ENCODE results near the gene ABHD13.

Gene ABHD13

DNA sequence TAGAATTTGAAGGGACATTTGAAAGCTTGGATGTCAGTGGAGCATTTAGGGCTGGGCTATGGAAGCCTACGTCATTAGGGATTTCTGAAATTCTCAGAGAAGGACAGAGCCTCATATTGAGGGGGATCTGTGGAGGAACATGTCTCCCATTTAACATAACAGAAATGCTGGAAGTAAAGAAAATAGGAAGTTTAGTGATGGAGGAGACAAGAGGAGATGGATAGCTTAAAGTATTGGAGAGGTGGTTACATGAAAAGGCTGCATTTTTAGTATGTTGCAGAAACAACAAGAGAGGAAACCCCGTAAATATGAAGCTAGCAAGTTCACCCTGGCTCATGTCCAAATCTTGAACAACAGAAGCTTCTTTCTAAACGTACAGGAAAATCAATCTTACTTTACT lies 27.3 kb upstream of the ABHD13 start:
- no peak for TF ChIP-seq EZH2 (IDR thresholded peaks at IDR 0.05; ENCODE audit: borderline replicate concordance, low read depth, low read length, severe bottlenecking)
- TF ChIP-seq, protein P1, sequence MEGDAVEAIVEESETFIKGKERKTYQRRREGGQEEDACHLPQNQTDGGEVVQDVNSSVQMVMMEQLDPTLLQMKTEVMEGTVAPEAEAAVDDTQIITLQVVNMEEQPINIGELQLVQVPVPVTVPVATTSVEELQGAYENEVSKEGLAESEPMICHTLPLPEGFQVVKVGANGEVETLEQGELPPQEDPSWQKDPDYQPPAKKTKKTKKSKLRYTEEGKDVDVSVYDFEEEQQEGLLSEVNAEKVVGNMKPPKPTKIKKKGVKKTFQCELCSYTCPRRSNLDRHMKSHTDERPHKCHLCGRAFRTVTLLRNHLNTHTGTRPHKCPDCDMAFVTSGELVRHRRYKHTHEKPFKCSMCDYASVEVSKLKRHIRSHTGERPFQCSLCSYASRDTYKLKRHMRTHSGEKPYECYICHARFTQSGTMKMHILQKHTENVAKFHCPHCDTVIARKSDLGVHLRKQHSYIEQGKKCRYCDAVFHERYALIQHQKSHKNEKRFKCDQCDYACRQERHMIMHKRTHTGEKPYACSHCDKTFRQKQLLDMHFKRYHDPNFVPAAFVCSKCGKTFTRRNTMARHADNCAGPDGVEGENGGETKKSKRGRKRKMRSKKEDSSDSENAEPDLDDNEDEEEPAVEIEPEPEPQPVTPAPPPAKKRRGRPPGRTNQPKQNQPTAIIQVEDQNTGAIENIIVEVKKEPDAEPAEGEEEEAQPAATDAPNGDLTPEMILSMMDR (IDR thresholded peaks at IDR 0.05; ENCODE audit: borderline replicate concordance, extremely low read depth, low read length, poor library complexity, severe bottlenecking) = no peak
- H3K4me2 ChIP-seq (ENCODE audit: insufficient read depth, low read length) = no peak overlapping the region
- H3K4me1 ChIP-seq (ENCODE audit: insufficient read depth, low read length) = no peaks in the 10 kb centered on the region
- no peaks in the 10 kb centered on the region for H3K27me3 ChIP-seq (ENCODE audit: insufficient read depth, low read length, poor library complexity)
- H3K9me3 ChIP-seq (ENCODE audit: insufficient read depth, low read length, severe bottlenecking) = peaks cover 16% of the 10 kb centered on the region
- DNase-seq (no peak), ATAC-seq (ENCODE audit: insufficient read depth, low read depth) (no peak)
- H4K20me1 ChIP-seq (ENCODE audit: insufficient read depth, low read length) = no peaks in the 10 kb centered on the region
- no peak overlapping the region for H3K27ac ChIP-seq (ENCODE audit: low read length)
- no peak overlapping the region for H2AFZ ChIP-seq (ENCODE audit: low read depth, low read length)
- H3K4me3 ChIP-seq (ENCODE audit: low read depth in 1 of 2, low read length in 2 of 2) = no peak overlapping the region
- H3K79me2 ChIP-seq (ENCODE audit: insufficient read depth, low read length) = no peaks in the 10 kb centered on the region
- no peak overlapping the region for H3K9ac ChIP-seq (ENCODE audit: low read depth, low read length)
- no peaks in the 10 kb centered on the region for H3K36me3 ChIP-seq (ENCODE audit: insufficient read depth, low read length)

DNA sequence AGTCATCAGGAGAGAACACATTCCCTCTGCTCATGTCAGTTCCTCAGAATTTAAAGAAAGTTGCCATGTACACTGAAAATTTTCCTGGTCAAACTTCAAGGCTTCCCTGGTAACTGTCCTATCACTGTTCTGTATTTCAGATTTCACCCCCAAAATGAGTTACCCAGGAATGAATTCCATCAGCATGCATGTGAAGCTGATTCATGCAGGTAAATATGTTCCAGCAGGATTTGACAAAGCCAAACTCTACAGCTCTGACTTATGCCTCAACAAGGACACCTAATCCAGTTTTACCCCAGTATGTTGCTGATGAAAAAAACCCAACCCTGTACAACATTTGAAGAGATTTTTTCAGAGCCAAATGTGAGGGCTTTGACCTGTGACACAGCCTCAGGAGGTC lies 24.4 kb upstream of the ABHD13 start:
- no peak for TF ChIP-seq EZH2 (IDR thresholded peaks at IDR 0.05; ENCODE audit: borderline replicate concordance, low read depth, low read length, severe bottlenecking)
- TF ChIP-seq, protein P1 (IDR thresholded peaks at IDR 0.05; ENCODE audit: borderline replicate concordance, extremely low read depth, low read length, poor library complexity, severe bottlenecking) = no peak
- ATAC-seq (ENCODE audit: insufficient read depth, low read depth) (no peak), DNase-seq (no peak)
- Histone ChIP-seq H3K4me1 (ENCODE audit: insufficient read depth, low read length) (no peaks in the 10 kb centered on the region), H4K20me1 (ENCODE audit: insufficient read depth, low read length) (no peaks in the 10 kb centered on the region), H3K4me2 (ENCODE audit: insufficient read depth, low read length) (no peak overlapping the region), H3K9me3 (ENCODE audit: insufficient read depth, low read length, severe bottlenecking) (peaks cover 18% of the 10 kb centered on the region), H3K4me3 (ENCODE audit: low read depth in 1 of 2, low read length in 2 of 2) (no peak overlapping the region), H3K27ac (ENCODE audit: low read length) (no peak overlapping the region), H3K79me2 (ENCODE audit: insufficient read depth, low read length) (no peaks in the 10 kb centered on the region), H2AFZ (ENCODE audit: low read depth, low read length) (no peak overlapping the region), H3K36me3 (ENCODE audit: insufficient read depth, low read length) (no peaks in the 10 kb centered on the region), H3K27me3 (ENCODE audit: insufficient read depth, low read length, poor library complexity) (no peaks in the 10 kb centered on the region), H3K9ac (ENCODE audit: low read depth, low read length) (no peak overlapping the region)

DNA sequence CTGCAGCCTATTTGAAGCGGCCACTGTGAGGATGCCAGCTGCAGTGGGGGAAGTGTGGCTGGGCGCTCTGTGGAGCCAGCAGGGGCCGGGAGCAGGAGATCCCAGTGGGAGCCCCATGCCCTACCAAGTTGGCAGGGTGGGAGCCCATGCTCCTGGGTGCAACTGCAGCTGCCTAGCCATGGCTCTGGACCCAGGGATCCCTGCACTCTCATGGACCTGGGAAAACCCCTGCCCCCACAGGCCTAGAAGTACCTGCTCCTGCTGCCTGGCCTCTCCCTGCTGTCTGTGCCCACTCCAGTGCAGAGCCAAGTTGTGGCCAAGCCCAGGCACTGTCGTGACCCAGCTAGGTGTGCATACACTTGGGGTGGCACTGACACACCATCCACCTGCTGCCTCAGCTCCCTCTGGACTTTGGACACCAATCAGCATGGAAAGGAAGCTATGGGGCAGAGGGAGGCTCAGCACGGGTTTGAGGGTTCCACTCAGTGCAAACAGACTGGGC lies 23.7 kb upstream of the ABHD13 start:
- no peak for DNase-seq
- Histone ChIP-seq H3K79me2 (ENCODE audit: insufficient read depth, low read length) (no peaks in the 10 kb centered on the region), H3K9ac (ENCODE audit: low read depth, low read length) (no peak overlapping the region), H3K36me3 (ENCODE audit: insufficient read depth, low read length) (no peaks in the 10 kb centered on the region), H3K4me2 (ENCODE audit: insufficient read depth, low read length) (no peak overlapping the region), H3K27me3 (ENCODE audit: insufficient read depth, low read length, poor library complexity) (no peaks in the 10 kb centered on the region), H4K20me1 (ENCODE audit: insufficient read depth, low read length) (no peaks in the 10 kb centered on the region), H3K9me3 (ENCODE audit: insufficient read depth, low read length, severe bottlenecking) (peaks cover 18% of the 10 kb centered on the region), H2AFZ (ENCODE audit: low read depth, low read length) (no peak overlapping the region), H3K27ac (ENCODE audit: low read length) (no peak overlapping the region), H3K4me3 (ENCODE audit: low read depth in 1 of 2, low read length in 2 of 2) (no peak overlapping the region), H3K4me1 (ENCODE audit: insufficient read depth, low read length) (no peaks in the 10 kb centered on the region)
- no peak for ATAC-seq (ENCODE audit: insufficient read depth, low read depth)
- TF ChIP-seq EZH2 (IDR thresholded peaks at IDR 0.05; ENCODE audit: borderline replicate concordance, low read depth, low read length, severe bottlenecking) = no peak
- TF ChIP-seq, protein P1 (IDR thresholded peaks at IDR 0.05; ENCODE audit: borderline replicate concordance, extremely low read depth, low read length, poor library complexity, severe bottlenecking) = no peak

DNA sequence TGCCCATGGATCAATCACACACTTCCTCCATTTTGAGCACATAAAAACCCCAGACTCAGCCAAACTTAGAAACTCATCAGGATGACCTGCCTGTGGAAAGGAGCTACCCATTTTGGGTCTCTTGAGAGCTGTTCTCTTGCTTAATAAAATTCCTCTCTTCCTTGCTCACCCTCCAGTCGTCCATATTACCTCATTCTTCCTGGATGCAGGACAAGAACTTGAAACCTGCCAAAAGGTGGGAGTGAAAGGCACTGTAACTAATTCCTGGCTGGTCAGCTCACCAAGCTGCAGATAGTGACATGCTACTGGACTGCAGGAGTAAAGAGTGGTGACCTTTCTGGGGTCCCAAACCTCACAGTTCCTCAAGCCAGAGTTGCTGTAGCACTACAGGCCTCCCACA lies 23.0 kb upstream of the ABHD13 start:
- H3K36me3 ChIP-seq (ENCODE audit: insufficient read depth, low read length) = no peaks in the 10 kb centered on the region
- no peaks in the 10 kb centered on the region for H4K20me1 ChIP-seq (ENCODE audit: insufficient read depth, low read length)
- H3K4me1 ChIP-seq (ENCODE audit: insufficient read depth, low read length) = no peaks in the 10 kb centered on the region
- H2AFZ ChIP-seq (ENCODE audit: low read depth, low read length) = no peak overlapping the region
- H3K9me3 ChIP-seq (ENCODE audit: insufficient read depth, low read length, severe bottlenecking) = peaks cover 18% of the 10 kb centered on the region
- H3K27me3 ChIP-seq (ENCODE audit: insufficient read depth, low read length, poor library complexity) = no peaks in the 10 kb centered on the region
- ATAC-seq (ENCODE audit: insufficient read depth, low read depth) = no peak
- no peak overlapping the region for H3K27ac ChIP-seq (ENCODE audit: low read length)
- H3K4me3 ChIP-seq (ENCODE audit: low read depth in 1 of 2, low read length in 2 of 2) = no peak overlapping the region
- H3K4me2 ChIP-seq (ENCODE audit: insufficient read depth, low read length) = no peak overlapping the region
- H3K79me2 ChIP-seq (ENCODE audit: insufficient read depth, low read length) = no peaks in the 10 kb centered on the region
- no peak overlapping the region for H3K9ac ChIP-seq (ENCODE audit: low read depth, low read length)
- no peak for DNase-seq
- TF ChIP-seq, protein P1 (IDR thresholded peaks at IDR 0.05; ENCODE audit: borderline replicate concordance, extremely low read depth, low read length, poor library complexity, severe bottlenecking) = no peak
- TF ChIP-seq EZH2 (IDR thresholded peaks at IDR 0.05; ENCODE audit: borderline replicate concordance, low read depth, low read length, severe bottlenecking) = no peak
